Retinal pigment epithelial cell (primary cell): ENCODE data around the gene ZSWIM3.
A peak's percentile ranks its signal among the peaks of the same experiment; 100 is the strongest.
"Not testable (repeated sequence)": the region's sequence is repeated elsewhere in the genome, so short reads cannot be mapped to it uniquely, and the experiment has no call there.

Experiments used
- DNase-seq: peaks from one replicate; pipeline ENCODE4 v3.0.0-alpha.2; 2010; ENCODE audit warnings: low read depth
- H3K4me3 ChIP-seq: 2 replicates; pipeline ENCODE4 v1.5.1; 2011; ENCODE audit warnings: mild to moderate bottlenecking, low read length, control low read depth, moderate library complexity
- CTCF ChIP-seq: conservative IDR thresholded peaks from 2 replicates; pipeline ENCODE4 v1.5.1; 2011; ENCODE audit warnings: low read depth, low read length, control low read depth, inconsistent platforms

Gene ZSWIM3

GRCh38 chr20:45826381-45827019, 30.9 kb upstream of the ZSWIM3 start:
- TF ChIP-seq CTCF = no peak
- no peak overlapping the region for H3K4me3 ChIP-seq
- DNase-seq = no peak

GRCh38 chr20:45827030-45827652, 30.3 kb upstream of the ZSWIM3 start, which contains the start of gene TNNC2:
TSS of gene TNNC2 (minus strand) at chr20:45827312. CDS start at chr20:45827248, 64 bp downstream.
- no peak within 1 kb of the TSS for H3K4me3 ChIP-seq
- TF ChIP-seq CTCF = no peak
- no peak for DNase-seq

GRCh38 chr20:45827712-45828111, 29.7 kb upstream of the ZSWIM3 start:
- H3K4me3 ChIP-seq = no peak overlapping the region
- no peak for DNase-seq
- no peak for TF ChIP-seq CTCF

GRCh38 chr20:45828589-45828988, 28.8 kb upstream of the ZSWIM3 start:
- no peak for TF ChIP-seq CTCF
- no peak for DNase-seq
- H3K4me3 ChIP-seq = no peak overlapping the region

GRCh38 chr20:45829673-45830106, 27.7 kb upstream of the ZSWIM3 start:
- not testable (repeated sequence) for DNase-seq, H3K4me3 ChIP-seq

- no peak for DNase-seq
- TF ChIP-seq CTCF = no peak
- H3K4me3 ChIP-seq = no peak overlapping the region
Measured at GRCh38 chr20:45832619-45833018, 24.8 kb upstream of the ZSWIM3 start.

GRCh38 chr20:45833030-45833882, 24.2 kb upstream of the ZSWIM3 start, which contains the start of gene SNX21:
TSS of gene SNX21 (plus strand) at chr20:45833799. CDS start at chr20:45833920, 121 bp downstream.
- peak; percentile 38 for DNase-seq
- TF ChIP-seq CTCF = no peak
- peak within 1 kb of the TSS; percentile 65 for H3K4me3 ChIP-seq
